ENCODE data around the gene SLC35F5. TPM values are rescaled to one million over a fixed set of nuclear protein-coding genes. Genes with fewer than 3 reads are reported as not detected.

Gene SLC35F5
- total and polyA plus RNA-seq, 10 of the 15 experiments (the other 5 are each of a cell fraction or from before 2014, with no cell fraction given): 1.8 to 31.3 (median 16.5) TPM

GRCh38 chr2:113679457-113679856 is 77.0 kb downstream of the SLC35F5 start:
- in situ Hi-C loops (cut with MboI): no loop called here
- H3K9me3 ChIP-seq (replicated peaks; ENCODE audit: control insufficient read depth, insufficient read depth, low read length): no peaks in the 10 kb centered on the region
- ChIA-PET RAD21 (ENCODE audit: unreplicated experiment) (no interaction called here), POLR2A (no interaction called here), SMC1A (ENCODE audit: uncharacterized antibody, unreplicated experiment) (no interaction called here), CTCF (interaction anchor here (1.5 kb wide), 1 partner anchor 12 kb away, joined by 7 read pairs; no protein-coding TSS in a partner anchor)
- no peaks in the 10 kb centered on the region for H4K20me1 ChIP-seq (ENCODE audit: control insufficient read depth, insufficient read depth)
- H3K9ac ChIP-seq (ENCODE audit: control insufficient read depth, insufficient read depth, low read length): no peak overlapping the region
- no peaks in the 10 kb centered on the region for H3K79me2 ChIP-seq (ENCODE audit: control insufficient read depth, insufficient read depth, low read length)
- H2AFZ ChIP-seq (ENCODE audit: control insufficient read depth, low read depth, low read length): no peak overlapping the region
- intact Hi-C loops (cut with micrococcal nuclease; ENCODE audit: unreplicated experiment): no loop called here
- H3K27me3 ChIP-seq (replicated peaks in 1 of 2; ENCODE audit: control insufficient read depth in 2 of 2, insufficient read depth in 2 of 2, low read length in 1 of 2): no peaks in the 10 kb centered on the region
- no peaks in the 10 kb centered on the region for H3K4me1 ChIP-seq (ENCODE audit: control insufficient read depth, insufficient read depth, low read length)
- 70% methylated on average over 8 of the region's 8 CpGs for WGBS (ENCODE audit: insufficient coverage, insufficient replicate concordance, low lambda C conversion rate, missing lambda C conversion rate)
- no peak overlapping the region for H3K27ac ChIP-seq (ENCODE audit: control insufficient read depth, insufficient read depth)
- no TSS peak for BruUV-seq (replicated peaks)
- ATAC-seq: no peak
- H3K4me2 ChIP-seq (ENCODE audit: control insufficient read depth, insufficient read depth): no peak overlapping the region
- FAIRE-seq: no peak
- H3K36me3 ChIP-seq (ENCODE audit: control insufficient read depth in 2 of 2, insufficient read depth in 2 of 2, low read length in 1 of 2): no peaks in the 10 kb centered on the region
- TF ChIP-seq, protein P1, sequence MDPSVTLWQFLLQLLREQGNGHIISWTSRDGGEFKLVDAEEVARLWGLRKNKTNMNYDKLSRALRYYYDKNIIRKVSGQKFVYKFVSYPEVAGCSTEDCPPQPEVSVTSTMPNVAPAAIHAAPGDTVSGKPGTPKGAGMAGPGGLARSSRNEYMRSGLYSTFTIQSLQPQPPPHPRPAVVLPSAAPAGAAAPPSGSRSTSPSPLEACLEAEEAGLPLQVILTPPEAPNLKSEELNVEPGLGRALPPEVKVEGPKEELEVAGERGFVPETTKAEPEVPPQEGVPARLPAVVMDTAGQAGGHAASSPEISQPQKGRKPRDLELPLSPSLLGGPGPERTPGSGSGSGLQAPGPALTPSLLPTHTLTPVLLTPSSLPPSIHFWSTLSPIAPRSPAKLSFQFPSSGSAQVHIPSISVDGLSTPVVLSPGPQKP (IDR thresholded peaks at IDR 0.05; ENCODE audit: low read depth, low read length): no peak
- TF ChIP-seq, protein P2, sequence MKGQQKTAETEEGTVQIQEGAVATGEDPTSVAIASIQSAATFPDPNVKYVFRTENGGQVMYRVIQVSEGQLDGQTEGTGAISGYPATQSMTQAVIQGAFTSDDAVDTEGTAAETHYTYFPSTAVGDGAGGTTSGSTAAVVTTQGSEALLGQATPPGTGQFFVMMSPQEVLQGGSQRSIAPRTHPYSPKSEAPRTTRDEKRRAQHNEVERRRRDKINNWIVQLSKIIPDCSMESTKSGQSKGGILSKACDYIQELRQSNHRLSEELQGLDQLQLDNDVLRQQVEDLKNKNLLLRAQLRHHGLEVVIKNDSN (IDR thresholded peaks at IDR 0.05; ENCODE audit: borderline replicate concordance, extremely low read length, insufficient read depth, low read depth, low read length): no peak
- TF ChIP-seq IKZF2 (IDR thresholded peaks at IDR 0.05): no peak
- no peak for TF ChIP-seq ZNF592 (IDR thresholded peaks at IDR 0.05)
- TF ChIP-seq CBX5 (IDR thresholded peaks at IDR 0.05; ENCODE audit: low read depth): no peak
- no peak for TF ChIP-seq SUPT20H (IDR thresholded peaks at IDR 0.05; ENCODE audit: borderline replicate concordance, control insufficient read depth, low read depth, low read length)
- no peak for TF ChIP-seq POLR2A (IDR thresholded peaks at IDR 0.05; ENCODE audit: low read depth, low read length)
- TF ChIP-seq GABPA (IDR thresholded peaks at IDR 0.05; ENCODE audit: low read depth): no peak
- no peak for TF ChIP-seq POU2F2 (IDR thresholded peaks at IDR 0.05; ENCODE audit: borderline replicate concordance, low read depth, low read length)
- no peak for TF ChIP-seq NFXL1 (IDR thresholded peaks at IDR 0.05; ENCODE audit: borderline replicate concordance)
- TF ChIP-seq, protein P3, sequence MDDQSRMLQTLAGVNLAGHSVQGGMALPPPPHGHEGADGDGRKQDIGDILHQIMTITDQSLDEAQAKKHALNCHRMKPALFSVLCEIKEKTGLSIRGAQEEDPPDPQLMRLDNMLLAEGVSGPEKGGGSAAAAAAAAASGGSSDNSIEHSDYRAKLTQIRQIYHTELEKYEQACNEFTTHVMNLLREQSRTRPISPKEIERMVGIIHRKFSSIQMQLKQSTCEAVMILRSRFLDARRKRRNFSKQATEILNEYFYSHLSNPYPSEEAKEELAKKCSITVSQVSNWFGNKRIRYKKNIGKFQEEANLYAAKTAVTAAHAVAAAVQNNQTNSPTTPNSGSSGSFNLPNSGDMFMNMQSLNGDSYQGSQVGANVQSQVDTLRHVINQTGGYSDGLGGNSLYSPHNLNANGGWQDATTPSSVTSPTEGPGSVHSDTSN (IDR thresholded peaks at IDR 0.05; ENCODE audit: insufficient replicate concordance, low read depth, low read length): no peak
- H3K4me3 ChIP-seq: no peak overlapping the region
- no peak for DNase-seq (ENCODE audit: low read depth, low spot score)

All from GM12878 (cell line).